A549 (cell line): ENCODE measurements around the gene MOBP. TPM values are rescaled to one million over a fixed set of nuclear protein-coding genes. Genes with fewer than 3 reads are reported as not detected.

ENCODE experiments used
- ATAC-seq, 2 experiments: fragments of 200-7000 bp in 1 of 2; fragments of >200 bp in 1 of 2; cut with Nextera tagmentation in 1 of 2; cut with Tn5 transposase in 1 of 2; 3 replicates each; pipeline versions ENCODE4 v1.8.0 to v1.9.1; 2018 to 2020; ENCODE audit warnings: mild to moderate bottlenecking in 1 of 2, moderate library complexity in 1 of 2
- CTCF ChIA-PET: fragments of 300-600 bp; sonication (Branson Sonifier 250); formaldehyde crosslinking; extraction: SDS; loops from one replicate; lab custom pipeline; 2021; ENCODE audit warnings: antibody characterized with exemption, inconsistent platforms; lab: Yijun Ruan, JAX
- POLR2A ChIA-PET: fragments of 350-600 bp; formaldehyde crosslinking; extraction: SDS; loops from one replicate; lab custom pipeline; 2021; ENCODE audit warnings: antibody characterized with exemption, inconsistent platforms; lab: Yijun Ruan, JAX
- DNase-seq, 2 experiments: peaks; one replicate each; pipeline versions ENCODE4 v3.0.0 to v3.0.0-alpha.2; 2011 to 2016; ENCODE audit warnings: low read depth in 1 of 2, low spot score in 1 of 2
- FAIRE-seq: peaks from 2 replicates; lab custom pipeline; 2011; peaks lifted over from hg19 to GRCh38; lab: Jason Lieb, UNC
- H3K27ac ChIP-seq, 2 experiments: fragments of >200 bp; sonication (Bioruptor Twin); formaldehyde crosslinking; 3 replicates each; pipeline ENCODE4 v1.5.1; 2016 to 2017
- H3K4me1 ChIP-seq: fragments of >200 bp; sonication (Bioruptor Twin); formaldehyde crosslinking; 3 replicates; pipeline ENCODE4 v1.6.1; 2016
- H3K4me2 ChIP-seq: fragments of >200 bp; sonication (Bioruptor Twin); formaldehyde crosslinking; 3 replicates; pipeline ENCODE4 v1.6.1; 2016
- H3K4me3 ChIP-seq: fragments of >200 bp; sonication (Bioruptor Twin); formaldehyde crosslinking; 3 replicates; pipeline ENCODE4 v1.5.1; 2016
- H3K9me3 ChIP-seq: fragments of >200 bp; sonication (Bioruptor Twin); formaldehyde crosslinking; 3 replicates; pipeline ENCODE4 v1.6.1; 2016
- ATOH8 ChIP-seq: fragments of 250-450 bp; sonication (Bioruptor Pico); IDR thresholded peaks from 2 replicates; pipeline ENCODE4 v1.5.0; 2020; ENCODE audit warnings: low read depth, mild to moderate bottlenecking, moderate library complexity
- CBX8 ChIP-seq: fragments of 200-600 bp; sonication (generic); IDR thresholded peaks from 2 replicates; pipeline ENCODE4 v1.6.1; 2016
- CHD2 ChIP-seq: fragments of 150-350 bp; IDR thresholded peaks from 2 replicates; pipeline ENCODE4 v1.6.1; 2014; ENCODE audit warnings: low read length; ENCODE audit not compliant: partially characterized antibody
- CTCF ChIP-seq: fragments of >200 bp; sonication (Bioruptor Twin); formaldehyde crosslinking; IDR thresholded peaks from 3 replicates; pipeline ENCODE4 v1.5.1; 2016
- EHMT2 ChIP-seq: fragments of 200-600 bp; sonication (generic); IDR thresholded peaks from 2 replicates; pipeline ENCODE4 v1.6.1; 2016; ENCODE audit warnings: antibody characterized with exemption, low read depth, mild to moderate bottlenecking, moderate library complexity
- ELK1 ChIP-seq: fragments of 150-350 bp; IDR thresholded peaks from 2 replicates; pipeline ENCODE4 v1.6.1; 2014; ENCODE audit warnings: low read depth, mild to moderate bottlenecking, low read length
- FOXS1 ChIP-seq: fragments of 250-450 bp; sonication (Bioruptor Pico); IDR thresholded peaks from 2 replicates; pipeline ENCODE4 v1.5.0; 2020; ENCODE audit warnings: mild to moderate bottlenecking, moderate library complexity
- GATA3 ChIP-seq: IDR thresholded peaks from 2 replicates; pipeline ENCODE4 v1.6.1; 2012; ENCODE audit warnings: borderline replicate concordance
- KDM1A ChIP-seq: fragments of 200-600 bp; sonication (generic); IDR thresholded peaks from 2 replicates; pipeline ENCODE4 v1.6.1; 2016; ENCODE audit warnings: low read depth, mild to moderate bottlenecking
- KDM5A ChIP-seq: fragments of 200-600 bp; sonication (generic); IDR thresholded peaks from 2 replicates; pipeline ENCODE4 v1.6.1; 2016; ENCODE audit warnings: antibody characterized with exemption, mild to moderate bottlenecking
- MYC ChIP-seq: IDR thresholded peaks from 2 replicates; pipeline ENCODE4 v1.6.1; 2012; ENCODE audit warnings: mild to moderate bottlenecking, inconsistent platforms, low read length, improper control_type of control experiment, borderline replicate concordance
- NFE2L2 ChIP-seq: fragments of 150-350 bp; conservative IDR thresholded peaks from 2 replicates; pipeline ENCODE4 v1.6.1; 2014; ENCODE audit warnings: low read length
- NPAS2 ChIP-seq: fragments of 250-450 bp; sonication (Bioruptor Pico); IDR thresholded peaks from 2 replicates; pipeline ENCODE4 v1.8.0; 2022; ENCODE audit warnings: mild to moderate bottlenecking, moderate library complexity, borderline replicate concordance
- POLR2A ChIP-seq: IDR thresholded peaks from 2 replicates; pipeline ENCODE4 v1.6.1; 2012; ENCODE audit warnings: mild to moderate bottlenecking, low read length
- RFX5 ChIP-seq: fragments of 450-650 bp; IDR thresholded peaks from 2 replicates; pipeline ENCODE4 v1.7.1; 2014; ENCODE audit warnings: antibody characterized with exemption, mild to moderate bottlenecking, moderate library complexity
- RNF2 ChIP-seq: fragments of 200-600 bp; sonication (generic); IDR thresholded peaks from 2 replicates; pipeline ENCODE4 v1.6.1; 2016; ENCODE audit warnings: low read depth, mild to moderate bottlenecking, antibody characterized with exemption, moderate library complexity, borderline replicate concordance
- SREBF2 ChIP-seq: fragments of 450-650 bp; IDR thresholded peaks from 2 replicates; pipeline ENCODE4 v1.6.1; 2014; ENCODE audit warnings: mild to moderate bottlenecking, moderate library complexity
- ZC3H11A ChIP-seq: fragments of 450-650 bp; IDR thresholded peaks from 2 replicates; pipeline ENCODE4 v1.6.1; 2014; ENCODE audit warnings: antibody characterized with exemption, mild to moderate bottlenecking
- ZNF302 ChIP-seq: fragments of 250-450 bp; sonication (Bioruptor Pico); IDR thresholded peaks from 2 replicates; pipeline ENCODE4 v1.9.0; 2021; ENCODE audit warnings: inconsistent platforms, mild to moderate bottlenecking, moderate library complexity
- ZSCAN20 ChIP-seq: fragments of 250-450 bp; sonication (Bioruptor Pico); IDR thresholded peaks from 2 replicates; pipeline ENCODE4 v1.8.0; 2022; ENCODE audit warnings: mild to moderate bottlenecking, moderate library complexity
- WGBS: methylation state at CpG from one replicate; pipeline ENCODE4 v1.1.6; 2017; ENCODE audit errors: missing lambda C conversion rate; 5-methylcytosine and 5-hydroxymethylcytosine counted together
- polyA plus RNA-seq, 4 experiments: library from polyadenylated mRNA; depleted of rRNA in 3 of 4; stranded (reverse); fragments of >200 nt; fragmentation: RNase III in 1 of 4; extraction: RNeasy Plus Mini Kit Qiagen cat#74134 plus additional on column Dnase treatment in 1 of 4; gene quantifications; 2 replicates in 3 of 4; 3 replicates in 1 of 4; pipeline ENCODE4 v1.2.3, GENCODE V29; 2011 to 2017
- TF ChIP-seq, protein P1 (sequence below): fragments of 450-650 bp; IDR thresholded peaks from 2 replicates; pipeline ENCODE4 v1.6.1; 2014; ENCODE audit warnings: antibody characterized with exemption
- TF ChIP-seq, protein P2 (sequence below): IDR thresholded peaks from 2 replicates; pipeline ENCODE4 v1.6.1; 2012
- TF ChIP-seq, protein P3 (sequence below): fragments of 250-450 bp; sonication (Bioruptor Pico); IDR thresholded peaks from 2 replicates; pipeline ENCODE4 v1.5.0; 2021; ENCODE audit warnings: mild to moderate bottlenecking, moderate library complexity, borderline replicate concordance

The MOBP gene
- polyA plus RNA-seq, 2 of the 4 experiments (the other 2 are of a cell fraction), result 0.10 TPM; not detected in 1

DNA sequence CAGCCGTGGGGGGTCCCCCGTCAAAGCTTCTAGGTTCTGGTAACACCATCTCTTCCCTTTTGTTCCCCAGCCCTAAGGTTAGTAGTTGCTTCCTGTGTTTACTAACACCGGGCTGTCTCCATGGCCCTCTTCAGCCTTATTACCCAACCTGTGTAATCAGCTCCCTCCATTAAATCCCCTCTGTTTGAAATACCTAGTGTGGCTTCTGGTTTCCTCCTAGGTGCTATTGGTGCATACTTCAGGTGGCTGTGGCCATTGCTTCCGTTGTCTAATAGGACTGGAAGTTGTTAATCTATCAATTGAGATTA lies 35.3 kb downstream of the MOBP start:
- WGBS, result 26% methylated on average over 4 of the region's 4 CpGs
- peaks cover 6% of the 10 kb centered on the region; the same call in 1 of the 3 replicates for H3K4me1 ChIP-seq
- ATAC-seq (no peak), FAIRE-seq (no peak), DNase-seq (no peak)
- no peaks in the 10 kb centered on the region for H3K9me3 ChIP-seq
- ChIA-PET POLR2A (no interaction called here), CTCF (interaction anchor here (0.7 to 1.1 kb wide), 2 partner anchors 32 to 55 kb away, joined by 3 to 5 read pairs; no protein-coding TSS in a partner anchor)
- TF ChIP-seq FOXS1 (CRISPR knock-in tag) (no peak), KDM5A (no peak), POLR2A (no peak), ZNF302 (no peak), RNF2 (no peak), GATA3 (no peak), ZC3H11A (no peak), CTCF (no peak), EHMT2 (no peak), ELK1 (no peak), ATOH8 (CRISPR knock-in tag) (no peak), CHD2 (no peak), KDM1A (no peak), NPAS2 (CRISPR knock-in tag) (no peak)
- TF ChIP-seq, protein P1, sequence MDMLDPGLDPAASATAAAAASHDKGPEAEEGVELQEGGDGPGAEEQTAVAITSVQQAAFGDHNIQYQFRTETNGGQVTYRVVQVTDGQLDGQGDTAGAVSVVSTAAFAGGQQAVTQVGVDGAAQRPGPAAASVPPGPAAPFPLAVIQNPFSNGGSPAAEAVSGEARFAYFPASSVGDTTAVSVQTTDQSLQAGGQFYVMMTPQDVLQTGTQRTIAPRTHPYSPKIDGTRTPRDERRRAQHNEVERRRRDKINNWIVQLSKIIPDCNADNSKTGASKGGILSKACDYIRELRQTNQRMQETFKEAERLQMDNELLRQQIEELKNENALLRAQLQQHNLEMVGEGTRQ, result no peak
- TF ChIP-seq, protein P2, sequence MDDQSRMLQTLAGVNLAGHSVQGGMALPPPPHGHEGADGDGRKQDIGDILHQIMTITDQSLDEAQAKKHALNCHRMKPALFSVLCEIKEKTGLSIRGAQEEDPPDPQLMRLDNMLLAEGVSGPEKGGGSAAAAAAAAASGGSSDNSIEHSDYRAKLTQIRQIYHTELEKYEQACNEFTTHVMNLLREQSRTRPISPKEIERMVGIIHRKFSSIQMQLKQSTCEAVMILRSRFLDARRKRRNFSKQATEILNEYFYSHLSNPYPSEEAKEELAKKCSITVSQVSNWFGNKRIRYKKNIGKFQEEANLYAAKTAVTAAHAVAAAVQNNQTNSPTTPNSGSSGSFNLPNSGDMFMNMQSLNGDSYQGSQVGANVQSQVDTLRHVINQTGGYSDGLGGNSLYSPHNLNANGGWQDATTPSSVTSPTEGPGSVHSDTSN, result no peak
- TF ChIP-seq, protein P3, sequence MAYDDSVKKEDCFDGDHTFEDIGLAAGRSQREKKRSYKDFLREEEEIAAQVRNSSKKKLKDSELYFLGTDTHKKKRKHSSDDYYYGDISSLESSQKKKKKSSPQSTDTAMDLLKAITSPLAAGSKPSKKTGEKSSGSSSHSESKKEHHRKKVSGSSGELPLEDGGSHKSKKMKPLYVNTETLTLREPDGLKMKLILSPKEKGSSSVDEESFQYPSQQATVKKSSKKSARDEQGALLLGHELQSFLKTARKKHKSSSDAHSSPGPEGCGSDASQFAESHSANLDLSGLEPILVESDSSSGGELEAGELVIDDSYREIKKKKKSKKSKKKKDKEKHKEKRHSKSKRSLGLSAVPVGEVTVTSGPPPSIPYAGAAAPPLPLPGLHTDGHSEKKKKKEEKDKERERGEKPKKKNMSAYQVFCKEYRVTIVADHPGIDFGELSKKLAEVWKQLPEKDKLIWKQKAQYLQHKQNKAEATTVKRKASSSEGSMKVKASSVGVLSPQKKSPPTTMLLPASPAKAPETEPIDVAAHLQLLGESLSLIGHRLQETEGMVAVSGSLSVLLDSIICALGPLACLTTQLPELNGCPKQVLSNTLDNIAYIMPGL (CRISPR knock-in tag), result no peak
- H3K4me3 ChIP-seq, result no peak overlapping the region
- H3K4me2 ChIP-seq, result no peak overlapping the region
- H3K27ac ChIP-seq, result no peak overlapping the region

GRCh38 chr3:39505866-39506742 lies 38.6 kb downstream of the MOBP start:
- POLR2A ChIA-PET, result interaction anchor here (0.6 kb wide), 1 partner anchor 24 kb away, joined by 3 read pairs; no protein-coding TSS in a partner anchor
- ATAC-seq (no peak), DNase-seq (no peak), FAIRE-seq (no peak)
- CTCF ChIA-PET, result interaction anchor here (2.0 kb wide), 1 partner anchor 8 kb away, joined by 16 read pairs; no protein-coding TSS in a partner anchor
- Histone ChIP-seq H3K9me3 (no peaks in the 10 kb centered on the region), H3K27ac (no peak overlapping the region), H3K4me2 (no peak overlapping the region), H3K4me1 (no peaks in the 10 kb centered on the region), H3K4me3 (no peak overlapping the region)
- 22% methylated on average over 12 of the region's 12 CpGs for WGBS
- no peak for TF ChIP-seq RFX5
- no peak for TF ChIP-seq ELK1
- no peak for TF ChIP-seq MYC
- no peak for TF ChIP-seq SREBF2
- no peak for TF ChIP-seq ZSCAN20 (CRISPR knock-in tag)
- TF ChIP-seq, protein P1, result no peak
- TF ChIP-seq CTCF, result no peak
- TF ChIP-seq NFE2L2, result no peak
- no peak for TF ChIP-seq KDM1A
- TF ChIP-seq CBX8, result no peak
